ENCODE measurements around the gene SLC27A4.

Gene SLC27A4

GRCh38 chr9:128340691-128341434 lies 536 bp downstream of the SLC27A4 start:
- no peak for DNase-seq (ENCODE audit: low spot score)

GRCh38 chr9:128341435-128341849 lies 1.1 kb downstream of the SLC27A4 start:
- DNase-seq (ENCODE audit: low spot score) = peak; percentile 90
- peak; percentile 81 for TF ChIP-seq CTCF (IDR thresholded peaks at IDR 0.05; ENCODE audit: extremely low read depth, insufficient read depth, missing control alignments)
- in situ Hi-C loops (cut with MboI; ENCODE audit: low pct_unique_long_range_greater_than_20kb, low sequenced_read_pairs, unreplicated experiment) = no loop called here

More at GRCh38 chr9:128340691-128341434, 536 bp downstream of the SLC27A4 start:
- no peak for TF ChIP-seq CTCF (IDR thresholded peaks at IDR 0.05; ENCODE audit: extremely low read depth, insufficient read depth, missing control alignments)
- in situ Hi-C loops (cut with MboI; ENCODE audit: low pct_unique_long_range_greater_than_20kb, low sequenced_read_pairs, unreplicated experiment) = no loop called here

GRCh38 chr9:128342971-128343680 lies 2.8 kb downstream of the SLC27A4 start:
- no peak for DNase-seq (ENCODE audit: low spot score)
- in situ Hi-C loops (cut with MboI; ENCODE audit: low pct_unique_long_range_greater_than_20kb, low sequenced_read_pairs, unreplicated experiment) = no loop called here

GRCh38 chr9:128343855-128344254 lies 3.5 kb downstream of the SLC27A4 start:
- no peak for DNase-seq (ENCODE audit: low spot score)
- in situ Hi-C loops (cut with MboI; ENCODE audit: low pct_unique_long_range_greater_than_20kb, low sequenced_read_pairs, unreplicated experiment) = no loop called here
- TF ChIP-seq CTCF (IDR thresholded peaks at IDR 0.05; ENCODE audit: extremely low read depth, insufficient read depth, missing control alignments) = no peak

More at GRCh38 chr9:128342971-128343680, 2.8 kb downstream of the SLC27A4 start:
- no peak for TF ChIP-seq CTCF (IDR thresholded peaks at IDR 0.05; ENCODE audit: extremely low read depth, insufficient read depth, missing control alignments)

GRCh38 chr9:128344931-128345605 lies 4.7 kb downstream of the SLC27A4 start:
- in situ Hi-C loops (cut with MboI; ENCODE audit: low pct_unique_long_range_greater_than_20kb, low sequenced_read_pairs, unreplicated experiment) = no loop called here

More at GRCh38 chr9:128344931-128345605, 4.7 kb downstream of the SLC27A4 start:
- no peak for DNase-seq (ENCODE audit: low spot score)
- TF ChIP-seq CTCF (IDR thresholded peaks at IDR 0.05; ENCODE audit: extremely low read depth, insufficient read depth, missing control alignments) = no peak
